Activated T-cell treated with anti-CD3 and anti-CD28 coated beads, Interleukin-2, amount 50 U/mL, for 72 hours (primary cell): ENCODE results near the gene MAGI2. TPM values are rescaled to one million over a fixed set of nuclear protein-coding genes. Genes with fewer than 3 reads are reported as not detected.

Experiments used
- ATAC-seq, 2 donors: fragments of 150-1000 bp; cut with Tn5 transposase; replicated peaks in 1 of 2; 2 replicates each; pipeline ENCODE4 v1.10.0; 2021; ENCODE audit warnings: moderate library complexity in 2 of 2, mild to moderate bottlenecking in 1 of 2
- DNase-seq, 2 donors: peaks; one replicate each; pipeline ENCODE4 v3.0.0; 2021 to 2022; ENCODE audit warnings: mixed read lengths in 1 of 2
- H3K27ac Mint-ChIP-seq: one replicate; pipeline ENCODE4 v1.8.0; 2022; ENCODE audit warnings: mild to moderate bottlenecking, moderate library complexity, mixed read lengths
- H3K27me3 Mint-ChIP-seq: one replicate; pipeline ENCODE4 v1.8.0; 2022; ENCODE audit warnings: low read depth, mixed read lengths
- H3K36me3 Mint-ChIP-seq, 2 donors: one replicate each; pipeline ENCODE4 v1.8.0; 2022; ENCODE audit warnings: mixed read lengths in 2 of 2, mild to moderate bottlenecking in 1 of 2; ENCODE audit not compliant: insufficient read depth in 2 of 2
- H3K4me1 Mint-ChIP-seq: one replicate; pipeline ENCODE4 v1.8.0; 2022; ENCODE audit warnings: low read depth, mixed read lengths
- H3K4me3 Mint-ChIP-seq, 2 donors: one replicate each; pipeline ENCODE4 v1.8.0; 2022; ENCODE audit warnings: mild to moderate bottlenecking in 2 of 2, mixed read lengths in 2 of 2, moderate library complexity in 2 of 2
- H3K9me3 Mint-ChIP-seq, 2 donors: one replicate each; pipeline ENCODE4 v1.8.0; 2022; ENCODE audit warnings: mixed read lengths in 2 of 2
- total RNA-seq, 2 donors: library from RNA; stranded (reverse); gene quantifications; one replicate each; pipeline ENCODE4 v1.2.3, GENCODE V29; 2022

Gene MAGI2
- total RNA-seq, 2 donors from 2014 or later: 0.31 to 0.44 TPM

DNA sequence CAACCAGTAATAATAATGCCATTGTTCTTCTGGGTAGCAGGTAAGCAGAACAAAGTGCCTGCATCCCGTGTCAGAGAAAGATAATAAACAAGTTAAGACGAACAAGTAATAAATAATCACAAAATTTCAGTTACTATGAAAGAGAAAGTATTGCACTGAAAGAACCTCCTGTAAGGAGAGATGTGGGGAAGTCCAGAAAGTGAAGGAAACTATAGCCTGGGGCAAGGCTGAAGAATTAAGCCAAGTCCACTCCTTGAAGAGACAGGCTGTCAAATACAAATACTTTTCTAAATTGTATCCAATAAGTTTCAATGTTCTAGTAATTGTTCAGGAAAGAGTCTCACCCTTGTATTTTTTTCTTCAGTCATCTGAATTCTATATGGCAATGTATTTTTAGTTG, 611.4 kb downstream of the MAGI2 start:
- Mint-ChIP-seq H3K27me3 (no peaks in the 10 kb centered on the region), H3K9me3 (peaks cover 3 to 6% of the 10 kb centered on the region in 2 donors), H3K4me3 (no peak overlapping the region), H3K4me1 (no peaks in the 10 kb centered on the region), H3K36me3 (no peaks in the 10 kb centered on the region), H3K27ac (no peak overlapping the region)
- DNase-seq (no peak), ATAC-seq (no peak)

DNA sequence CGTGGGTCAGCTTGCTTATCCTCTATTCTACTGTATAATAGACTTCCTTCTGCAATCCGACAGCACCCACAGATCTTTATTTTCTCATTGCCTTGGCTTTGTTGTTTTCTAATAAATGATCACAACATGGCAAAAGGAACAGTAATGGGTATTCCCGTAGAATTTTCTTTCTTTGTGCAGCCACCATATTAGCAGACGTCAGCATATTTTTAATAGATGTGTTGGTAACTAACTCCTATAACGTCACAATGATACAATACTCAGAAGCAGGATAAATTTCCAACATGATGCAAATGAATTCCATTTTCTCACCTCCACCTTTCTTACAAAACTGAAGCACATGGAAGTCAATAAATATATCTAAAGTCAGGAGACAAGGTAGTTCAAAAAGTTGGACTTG, 617.6 kb downstream of the MAGI2 start:
- no peak overlapping the region for H3K27ac Mint-ChIP-seq
- DNase-seq: no peak
- peaks cover 2% of the 10 kb centered on the region in 2 donors for H3K9me3 Mint-ChIP-seq
- H3K4me1 Mint-ChIP-seq: no peaks in the 10 kb centered on the region
- no peaks in the 10 kb centered on the region for H3K36me3 Mint-ChIP-seq
- ATAC-seq: no peak
- no peak overlapping the region for H3K4me3 Mint-ChIP-seq
- no peaks in the 10 kb centered on the region for H3K27me3 Mint-ChIP-seq

DNA sequence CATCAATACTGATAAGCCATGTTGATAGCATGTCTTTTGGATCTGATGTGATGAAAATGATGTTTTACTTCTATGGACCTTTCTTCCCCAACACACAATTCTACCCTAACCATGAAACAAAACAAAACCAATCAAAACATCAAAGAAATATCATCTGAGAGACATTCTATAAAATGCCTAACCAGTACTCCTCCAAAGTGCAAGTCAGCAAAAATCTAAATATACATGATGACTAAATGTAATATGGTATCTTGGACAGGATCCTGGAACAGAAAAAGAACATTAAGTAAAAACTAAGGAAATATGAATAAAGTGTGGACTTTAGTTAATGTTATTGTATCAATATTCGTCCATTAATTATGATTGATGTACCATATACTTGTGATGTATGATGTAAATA, 625.1 kb downstream of the MAGI2 start:
- no peak for ATAC-seq
- H3K9me3 Mint-ChIP-seq: peaks cover 1 to 4% of the 10 kb centered on the region in 2 donors
- no peak for DNase-seq
- H3K36me3 Mint-ChIP-seq: no peaks in the 10 kb centered on the region
- H3K27me3 Mint-ChIP-seq: no peaks in the 10 kb centered on the region
- no peak overlapping the region for H3K4me3 Mint-ChIP-seq
- no peaks in the 10 kb centered on the region for H3K4me1 Mint-ChIP-seq
- H3K27ac Mint-ChIP-seq: no peak overlapping the region

DNA sequence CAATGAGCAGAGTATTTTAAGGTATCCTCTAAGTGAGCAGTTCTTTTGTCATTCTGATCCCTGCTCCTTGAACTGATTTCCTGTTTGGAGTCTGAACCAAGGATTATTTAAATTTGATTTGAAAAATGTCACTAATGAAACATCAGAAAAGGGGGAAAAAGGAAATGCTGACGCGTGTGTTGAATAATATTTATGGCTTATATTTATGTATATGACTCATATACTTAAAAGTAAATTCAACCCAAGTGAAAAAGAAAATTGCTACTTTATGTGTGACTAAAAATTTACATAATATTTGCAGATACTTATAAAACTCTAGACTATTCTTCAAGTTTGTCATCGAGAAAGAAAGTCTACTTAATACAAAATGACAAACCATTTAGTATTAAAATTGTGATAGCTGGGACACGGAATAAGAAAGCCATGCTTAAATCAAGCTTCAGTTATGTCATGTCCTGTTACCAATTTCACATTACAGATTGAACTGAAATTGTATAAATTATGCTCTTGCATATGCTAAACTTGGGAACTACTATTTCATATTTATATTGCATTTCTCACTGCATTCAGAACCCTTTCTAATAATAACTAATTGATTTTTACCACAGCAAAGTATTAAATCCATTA, 649.9 kb downstream of the MAGI2 start:
- H3K27ac Mint-ChIP-seq: no peak overlapping the region
- H3K9me3 Mint-ChIP-seq: peaks cover 0 to 3% of the 10 kb centered on the region in 2 donors
- DNase-seq (no peak), ATAC-seq (no peak)
- H3K27me3 Mint-ChIP-seq: no peaks in the 10 kb centered on the region
- H3K36me3 Mint-ChIP-seq: no peaks in the 10 kb centered on the region
- H3K4me3 Mint-ChIP-seq: no peak overlapping the region
- no peaks in the 10 kb centered on the region for H3K4me1 Mint-ChIP-seq

DNA sequence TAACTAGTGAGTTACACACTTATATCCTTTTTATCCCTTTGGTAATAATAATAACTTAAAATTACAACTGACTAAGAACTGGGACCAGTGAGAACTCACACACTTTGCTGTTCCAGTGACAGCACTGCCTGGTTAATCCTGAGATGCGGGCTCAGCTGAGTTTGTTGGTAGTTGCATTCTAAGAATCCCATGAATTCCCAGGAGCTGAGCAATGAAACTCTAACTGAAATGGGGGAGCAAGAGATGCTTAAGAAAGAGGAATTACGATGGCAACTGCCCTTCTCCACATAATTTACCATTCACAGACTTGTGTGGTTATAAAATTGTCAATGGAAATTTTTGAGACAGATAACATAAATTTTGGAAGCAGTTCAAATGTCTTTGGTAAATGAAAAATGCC, 659.4 kb downstream of the MAGI2 start:
- H3K36me3 Mint-ChIP-seq: no peaks in the 10 kb centered on the region
- H3K9me3 Mint-ChIP-seq: peaks cover 3 to 7% of the 10 kb centered on the region in 2 donors
- DNase-seq (no peak), ATAC-seq (no peak)
- no peak overlapping the region for H3K4me3 Mint-ChIP-seq
- H3K27ac Mint-ChIP-seq: no peak overlapping the region
- H3K4me1 Mint-ChIP-seq: no peaks in the 10 kb centered on the region
- H3K27me3 Mint-ChIP-seq: no peaks in the 10 kb centered on the region

DNA sequence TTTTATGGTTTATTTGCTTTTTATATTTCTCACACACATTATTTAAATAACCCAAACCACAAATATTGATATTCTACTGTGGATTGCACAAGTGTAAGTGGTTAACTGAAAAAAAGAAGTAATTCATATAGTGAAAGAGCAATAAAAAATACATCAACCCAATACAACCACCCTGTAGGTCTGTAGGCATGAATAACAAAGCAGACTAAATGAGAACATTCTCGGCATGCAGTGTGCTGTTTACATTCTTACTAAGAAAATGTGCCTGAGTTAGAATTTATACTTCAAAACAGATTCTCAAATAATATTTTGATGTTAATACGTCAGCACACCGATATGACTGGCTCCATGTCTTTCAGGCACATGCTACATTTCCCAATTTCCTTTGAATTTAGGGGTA, 660.8 kb downstream of the MAGI2 start:
- no peak overlapping the region for H3K27ac Mint-ChIP-seq
- H3K4me3 Mint-ChIP-seq: no peak overlapping the region
- H3K36me3 Mint-ChIP-seq: no peaks in the 10 kb centered on the region
- peaks cover 3 to 7% of the 10 kb centered on the region in 2 donors for H3K9me3 Mint-ChIP-seq
- no peak for ATAC-seq
- H3K27me3 Mint-ChIP-seq: no peaks in the 10 kb centered on the region
- DNase-seq: no peak
- no peaks in the 10 kb centered on the region for H3K4me1 Mint-ChIP-seq

DNA sequence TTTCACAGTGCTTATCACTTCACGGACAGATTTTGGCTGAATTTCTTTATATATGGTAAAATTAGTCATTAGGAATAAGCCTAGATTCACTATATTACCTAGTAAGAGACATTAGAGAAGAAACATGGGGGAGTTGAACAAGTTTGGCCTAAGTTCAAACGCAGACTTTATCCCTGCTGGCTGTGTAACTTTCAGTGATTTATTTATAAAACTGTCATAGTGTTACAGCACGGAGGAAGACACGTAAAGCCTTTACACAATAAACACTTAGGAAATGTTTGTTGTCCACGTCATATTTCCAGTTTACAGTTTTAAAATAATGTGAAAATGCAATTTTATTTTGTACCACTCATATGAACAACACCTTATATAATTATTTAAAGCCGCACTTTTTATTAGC, 661.5 kb downstream of the MAGI2 start:
- Mint-ChIP-seq H3K27ac (no peak overlapping the region), H3K4me1 (no peaks in the 10 kb centered on the region), H3K27me3 (no peaks in the 10 kb centered on the region), H3K36me3 (no peaks in the 10 kb centered on the region), H3K4me3 (no peak overlapping the region), H3K9me3 (peaks cover 3 to 7% of the 10 kb centered on the region in 2 donors)
- ATAC-seq (no peak), DNase-seq (no peak)

DNA sequence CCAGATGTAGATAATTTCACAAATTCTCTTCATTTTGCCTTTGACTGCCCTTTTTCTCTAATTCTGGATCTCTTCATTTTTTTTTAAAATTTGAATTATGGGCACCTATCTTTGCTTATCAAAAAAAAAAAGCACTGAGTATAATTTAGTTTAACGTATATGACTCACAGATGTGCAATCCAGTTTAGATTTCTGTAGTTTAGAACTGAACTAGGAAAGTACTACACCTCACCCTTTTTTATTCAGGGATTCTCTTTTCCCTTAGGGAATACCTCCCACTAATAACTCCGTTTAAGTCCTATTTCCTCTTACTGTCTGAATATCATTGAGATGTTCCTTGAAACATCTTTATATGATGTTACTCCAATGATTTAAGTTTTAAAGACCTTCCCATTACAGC, 665.0 kb downstream of the MAGI2 start:
- Mint-ChIP-seq H3K4me1 (no peaks in the 10 kb centered on the region), H3K27me3 (no peaks in the 10 kb centered on the region), H3K27ac (no peak overlapping the region), H3K9me3 (no peaks in the 10 kb centered on the region), H3K36me3 (no peaks in the 10 kb centered on the region), H3K4me3 (no peak overlapping the region)
- DNase-seq: no peak
- no peak for ATAC-seq

DNA sequence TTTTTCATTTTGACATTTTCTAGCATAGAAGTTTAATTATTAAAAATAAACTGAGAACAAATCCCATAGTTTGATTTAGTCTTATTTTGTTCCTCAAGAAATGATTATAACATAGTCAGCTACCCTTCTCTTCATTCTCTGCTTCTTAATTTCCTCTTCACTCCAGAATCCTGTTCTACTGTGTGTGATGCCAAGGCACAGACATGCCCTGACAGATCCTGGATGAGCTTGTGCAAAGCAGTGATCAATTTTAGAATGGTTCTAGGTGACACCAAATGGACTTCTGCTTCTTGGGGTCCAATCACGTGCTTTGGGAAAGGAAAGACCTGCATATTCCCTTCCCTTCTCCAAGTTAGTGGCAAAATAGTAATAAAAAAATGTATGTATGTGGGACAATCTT, 665.6 kb downstream of the MAGI2 start:
- Mint-ChIP-seq H3K4me1 (no peaks in the 10 kb centered on the region), H3K9me3 (no peaks in the 10 kb centered on the region), H3K27ac (no peak overlapping the region), H3K4me3 (no peak overlapping the region), H3K27me3 (no peaks in the 10 kb centered on the region), H3K36me3 (no peaks in the 10 kb centered on the region)
- ATAC-seq: no peak
- no peak for DNase-seq

DNA sequence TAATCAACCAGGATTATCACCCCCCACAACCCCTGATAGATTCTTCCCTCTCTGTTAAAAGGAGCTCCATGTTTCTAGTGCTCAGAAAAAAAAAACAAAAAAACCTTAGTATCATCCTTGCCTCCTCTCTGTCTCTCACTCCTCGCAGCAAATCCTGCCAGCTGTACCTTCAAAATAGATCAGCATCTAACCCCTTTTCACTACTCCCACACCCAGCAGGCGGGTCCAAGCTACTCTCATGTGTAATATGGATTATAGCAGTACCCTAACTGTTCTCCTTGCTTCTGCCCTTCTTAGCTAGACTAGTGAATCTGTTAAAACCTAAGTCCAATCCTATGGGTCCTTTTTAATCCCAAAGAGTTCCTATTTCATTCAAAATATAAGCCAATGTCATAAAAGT, 667.4 kb downstream of the MAGI2 start:
- H3K9me3 Mint-ChIP-seq: no peaks in the 10 kb centered on the region
- DNase-seq (no peak), ATAC-seq (no peak)
- no peaks in the 10 kb centered on the region for H3K36me3 Mint-ChIP-seq
- H3K27ac Mint-ChIP-seq: no peak overlapping the region
- H3K4me1 Mint-ChIP-seq: no peaks in the 10 kb centered on the region
- H3K27me3 Mint-ChIP-seq: no peaks in the 10 kb centered on the region
- H3K4me3 Mint-ChIP-seq: no peak overlapping the region

DNA sequence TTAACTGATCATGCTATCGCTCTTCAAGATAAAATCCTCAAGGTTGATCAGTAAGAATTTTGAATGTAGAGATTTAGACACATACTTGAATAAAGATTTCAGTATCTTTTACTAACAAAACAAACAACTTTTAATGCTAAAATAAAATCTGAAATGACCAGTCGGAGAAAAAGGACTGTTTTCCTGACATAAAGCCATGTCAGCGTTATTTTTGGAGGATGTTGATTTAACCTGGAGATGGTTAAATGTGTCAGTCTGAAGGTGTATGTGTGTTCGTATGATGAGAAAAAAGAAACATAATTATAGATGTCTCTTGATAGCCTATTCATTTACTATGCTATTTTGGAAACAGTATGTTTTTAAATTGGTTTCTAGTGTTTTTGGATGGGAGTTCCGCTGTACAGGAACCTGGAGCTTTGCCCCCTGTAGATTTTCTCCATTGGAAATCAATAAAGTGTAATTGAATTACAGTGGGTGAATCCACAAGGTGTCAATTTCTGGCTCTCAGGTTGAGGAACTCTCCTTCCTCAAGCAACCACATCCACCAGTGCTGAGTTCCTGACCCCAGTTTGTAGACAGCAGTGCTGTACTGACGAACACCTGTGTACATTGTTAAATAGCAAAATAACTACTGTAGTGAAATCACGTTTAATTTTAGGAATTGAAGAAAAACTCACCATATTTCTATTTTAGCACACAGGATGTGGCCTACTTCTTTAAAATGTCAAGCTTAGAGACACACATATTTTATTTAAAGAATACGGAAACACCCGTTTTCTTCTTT, 670.1 kb downstream of the MAGI2 start:
- no peaks in the 10 kb centered on the region for H3K36me3 Mint-ChIP-seq
- no peak overlapping the region for H3K4me3 Mint-ChIP-seq
- ATAC-seq: no peak
- H3K4me1 Mint-ChIP-seq: no peaks in the 10 kb centered on the region
- no peak for DNase-seq
- H3K9me3 Mint-ChIP-seq: peaks cover 0 to 3% of the 10 kb centered on the region in 2 donors
- no peak overlapping the region for H3K27ac Mint-ChIP-seq
- H3K27me3 Mint-ChIP-seq: no peaks in the 10 kb centered on the region

DNA sequence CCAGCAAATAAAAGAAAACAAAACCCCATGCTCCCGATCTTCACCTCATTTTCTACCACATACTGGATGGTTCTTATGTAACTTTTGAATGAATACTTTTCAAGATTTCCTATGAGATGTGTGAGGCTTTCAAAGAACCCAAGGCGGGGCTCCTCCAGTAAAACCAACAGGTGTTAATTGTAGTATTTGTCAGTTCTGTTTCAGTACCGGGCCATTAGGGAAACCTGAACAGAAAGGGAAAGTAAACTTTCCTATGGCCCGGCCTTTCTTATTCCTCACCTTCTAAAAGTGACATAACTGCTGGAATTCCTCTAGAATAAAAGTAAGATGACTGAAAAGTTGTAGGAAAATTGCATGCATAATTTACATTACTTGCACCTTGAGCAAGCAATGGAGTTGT, 672.9 kb downstream of the MAGI2 start:
- Mint-ChIP-seq H3K9me3 (peaks cover 0 to 3% of the 10 kb centered on the region in 2 donors), H3K4me3 (no peak overlapping the region)

DNA sequence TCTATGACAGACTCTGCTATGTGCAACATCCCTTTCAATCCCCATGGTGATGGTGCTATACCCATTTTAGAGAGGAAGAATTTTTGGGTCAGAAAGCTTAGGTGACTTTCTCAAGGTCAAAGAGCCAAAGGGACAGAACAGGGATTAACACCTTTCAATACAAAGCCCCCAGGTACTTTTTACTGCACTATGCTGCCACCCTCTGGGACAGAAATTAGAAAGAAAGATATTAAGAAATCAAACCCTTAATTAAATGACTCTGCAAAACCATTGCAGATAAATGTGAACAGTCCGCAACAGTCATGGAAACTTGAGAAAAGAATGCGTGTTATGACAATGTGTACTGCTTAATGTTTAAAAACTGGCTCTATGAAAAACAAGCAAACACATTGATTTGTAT, 673.7 kb downstream of the MAGI2 start:
- Mint-ChIP-seq H3K9me3 (peaks cover 0 to 3% of the 10 kb centered on the region in 2 donors), H3K27me3 (no peaks in the 10 kb centered on the region), H3K27ac (no peak overlapping the region), H3K36me3 (no peaks in the 10 kb centered on the region), H3K4me1 (no peaks in the 10 kb centered on the region), H3K4me3 (no peak overlapping the region)
- ATAC-seq: no peak
- DNase-seq: no peak

More for the DNA sequence above, 672.9 kb downstream of the MAGI2 start:
- ATAC-seq (no peak), DNase-seq (no peak)
- no peaks in the 10 kb centered on the region for H3K4me1 Mint-ChIP-seq
- H3K27ac Mint-ChIP-seq: no peak overlapping the region
- no peaks in the 10 kb centered on the region for H3K36me3 Mint-ChIP-seq
- no peaks in the 10 kb centered on the region for H3K27me3 Mint-ChIP-seq

DNA sequence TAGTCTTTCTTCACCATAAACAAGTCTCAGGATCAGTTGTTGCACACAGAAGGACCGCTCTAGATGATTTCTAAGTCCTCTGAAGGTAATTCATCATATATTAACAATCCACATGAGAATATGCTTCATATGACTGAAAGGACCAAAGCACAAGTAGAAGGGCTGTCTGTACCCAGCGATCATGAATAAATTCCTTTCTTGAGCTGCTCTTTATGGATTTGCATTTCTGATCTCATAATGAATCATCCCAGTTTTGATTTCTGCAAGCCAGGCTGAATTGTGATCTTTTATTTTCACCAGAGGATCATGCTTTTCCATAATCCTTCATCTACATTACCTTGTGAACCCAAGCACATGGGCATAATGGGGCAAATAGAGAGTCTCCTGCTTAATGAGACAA, 675.6 kb downstream of the MAGI2 start:
- ATAC-seq (no peak), DNase-seq (no peak)
- Mint-ChIP-seq H3K4me1 (no peaks in the 10 kb centered on the region), H3K9me3 (peaks cover 0 to 3% of the 10 kb centered on the region in 2 donors), H3K36me3 (no peaks in the 10 kb centered on the region), H3K27ac (no peak overlapping the region), H3K27me3 (no peaks in the 10 kb centered on the region), H3K4me3 (no peak overlapping the region)
